Bronchus fibroblast of lung (primary cell): ENCODE data around the gene FAM47E. TPM values are rescaled to one million over a fixed set of nuclear protein-coding genes. Genes with fewer than 3 reads are reported as not detected.

ENCODE experiments used
- total RNA-seq: library from RNA; depleted of rRNA; stranded (reverse); fragments of >200 nt; gene quantifications from 2 replicates; pipeline ENCODE4 v1.2.3, GENCODE V29; 2015

The FAM47E gene, protein sequence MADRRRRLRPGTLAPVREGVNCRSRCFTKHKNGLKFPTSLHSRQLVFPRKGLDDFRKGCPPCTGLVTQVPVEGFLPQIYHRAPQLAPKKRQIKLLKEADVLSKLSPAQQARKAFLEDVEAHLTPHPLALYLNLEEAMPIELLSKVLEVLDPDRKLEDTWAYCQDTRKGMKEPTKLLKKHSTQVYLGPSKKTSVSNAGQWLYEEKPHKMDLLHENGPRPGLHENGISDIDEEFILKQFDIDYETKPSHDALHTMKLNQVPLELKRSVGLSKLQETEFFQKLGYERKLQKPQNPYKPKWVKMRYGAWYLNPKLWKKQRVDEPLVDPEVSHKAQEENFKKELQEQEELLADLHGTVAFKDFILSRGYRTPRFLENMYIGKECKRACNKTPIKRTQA
- total RNA-seq = 0.15 and 0.17 TPM in 2 replicates

DNA sequence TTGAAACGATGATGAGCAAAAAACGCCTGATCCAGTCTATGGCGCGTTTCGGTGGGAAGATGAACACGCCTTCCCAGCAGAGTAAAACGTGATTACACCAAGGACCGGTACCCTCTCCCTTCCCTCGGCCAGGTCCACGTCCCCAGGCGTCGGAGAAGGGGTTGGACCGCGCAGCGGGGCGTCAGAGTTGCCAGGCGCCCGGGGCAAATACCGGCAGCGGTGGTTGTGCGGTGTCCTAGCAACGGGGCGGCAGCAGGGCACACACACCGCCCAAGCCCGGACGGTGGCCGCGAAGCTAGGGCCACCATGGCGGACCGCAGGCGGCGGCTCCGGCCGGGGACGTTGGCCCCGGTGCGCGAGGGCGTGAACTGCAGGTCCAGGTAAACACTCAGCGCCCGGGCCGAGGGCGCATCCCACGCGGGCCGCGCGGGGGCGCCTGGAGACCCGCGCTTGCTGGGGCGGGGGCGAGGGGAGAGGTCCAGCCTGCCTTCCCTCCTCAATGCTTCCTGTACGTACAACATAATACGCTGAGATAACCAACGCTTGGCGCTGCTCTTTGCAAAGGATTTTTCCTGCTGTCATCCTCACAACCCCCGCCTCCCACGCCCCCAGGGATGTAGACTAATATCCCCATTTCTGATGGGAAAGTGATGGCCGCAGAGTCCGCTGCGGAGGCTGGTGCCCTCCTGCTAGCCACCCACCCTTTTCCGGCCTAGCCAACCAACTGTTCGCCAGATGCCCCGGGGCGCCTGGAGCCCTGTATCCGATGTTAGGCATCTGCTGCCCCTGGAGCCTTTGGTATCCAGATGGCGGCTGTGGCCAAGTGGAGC is at the start of gene FAM47E:
Gene FAM47E (plus strand): TSS at position 281 of the 830 bp plus-strand sequence. CDS start 26 bp downstream, at position 307.

DNA sequence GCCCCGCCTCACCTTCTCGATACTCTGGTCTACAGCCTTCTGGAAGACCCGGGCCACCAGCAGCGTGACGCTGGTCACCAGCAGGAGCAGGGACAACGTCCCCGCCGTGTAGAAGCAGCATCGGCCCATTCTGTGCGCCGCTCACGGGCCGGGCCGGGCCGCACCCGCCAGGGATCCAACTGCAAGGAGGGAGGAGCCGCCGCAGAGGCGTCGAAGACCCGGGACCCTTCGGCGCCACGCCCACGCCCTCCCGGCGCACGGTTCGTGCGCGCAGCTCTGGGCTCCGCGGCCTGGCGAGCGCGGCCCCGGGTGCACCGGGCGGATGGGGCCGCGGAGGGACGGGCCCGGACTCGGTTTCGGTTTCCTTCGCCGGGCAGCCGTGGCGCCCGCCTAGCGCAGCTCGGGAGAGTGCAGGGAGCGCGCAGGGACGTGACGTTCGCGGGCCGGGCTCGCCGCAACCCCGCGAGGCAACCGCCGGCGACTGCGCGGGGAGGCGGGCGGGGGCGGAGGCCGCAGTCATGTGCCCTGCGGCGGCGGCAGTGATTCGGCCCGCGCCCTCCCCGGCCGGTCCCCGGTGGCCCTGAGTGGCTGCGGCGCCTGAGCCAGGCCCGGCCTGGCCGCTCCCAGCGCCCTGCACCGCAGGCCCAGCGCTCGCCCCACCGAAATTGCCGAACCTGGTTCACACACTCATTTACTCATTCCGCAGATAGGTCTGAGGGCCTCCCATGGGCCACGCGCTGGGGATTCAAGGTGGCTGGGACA is 37.9 kb upstream of the FAM47E start, which contains the start of gene SCARB2:
Gene SCARB2 (minus strand): TSS at position 410 of the 762 bp plus-strand sequence. CDS start 281 bp downstream, at position 129.

DNA sequence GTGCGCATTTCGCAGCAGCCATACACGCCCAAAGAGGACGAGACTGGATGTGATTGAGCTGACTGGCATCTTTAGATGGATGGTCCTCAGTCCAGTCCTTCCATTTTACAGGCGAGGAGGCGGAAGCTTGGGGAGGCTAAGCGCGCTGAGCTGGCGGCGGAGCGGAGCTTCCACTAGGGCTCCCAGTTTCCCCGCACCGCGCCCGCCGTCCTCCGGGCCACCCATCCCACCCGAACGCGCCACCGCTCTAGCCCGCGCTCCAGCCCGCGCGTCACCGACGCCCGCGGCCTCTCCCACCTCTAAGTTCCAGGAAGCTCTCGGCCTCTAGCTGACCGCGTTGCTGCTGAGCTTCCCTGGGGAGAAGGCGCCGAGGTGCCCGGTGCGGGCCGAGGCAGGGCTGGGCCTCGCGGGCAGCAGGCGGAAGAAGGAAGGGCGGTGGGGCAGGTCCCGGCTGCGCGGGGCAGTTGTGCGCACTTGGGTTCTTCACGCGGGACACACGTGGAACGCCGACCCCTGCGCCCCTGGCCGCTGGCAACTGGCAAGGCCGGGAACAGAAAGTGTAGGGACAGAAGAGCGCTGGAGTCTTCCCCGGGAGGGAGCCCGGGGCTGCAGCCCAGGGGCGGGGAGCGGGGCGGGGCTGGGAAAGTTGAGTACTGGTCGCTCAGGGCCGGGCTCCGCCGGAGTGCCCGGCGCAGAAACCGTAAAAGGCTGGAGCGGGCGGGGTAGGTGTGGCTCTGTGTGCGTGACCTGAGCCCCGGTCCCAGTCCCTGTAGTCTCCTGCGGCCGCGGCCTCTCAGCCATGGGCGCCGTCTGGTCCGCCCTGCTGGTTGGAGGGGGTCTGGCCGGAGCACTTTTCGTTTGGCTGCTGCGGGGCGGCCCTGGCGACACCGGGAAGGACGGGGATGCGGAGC is 54.7 kb downstream of the FAM47E start, which contains the start of gene STBD1:
Gene STBD1 (plus strand): TSS at position 763 of the 911 bp plus-strand sequence. CDS start 37 bp downstream, at position 800.

Other genes starting within 250 kb of the FAM47E start
- not detected in 2 replicates for gene CXCL9, start 244.2 kb upstream of the FAM47E start, total RNA-seq
- gene CXCL10, start 228.2 kb upstream of the FAM47E start, total RNA-seq = not detected in 2 replicates
- not detected in 2 replicates for gene CXCL11, start 215.7 kb upstream of the FAM47E start, total RNA-seq
- gene ART3, start 177.0 kb upstream of the FAM47E start, total RNA-seq = under 0.01 TPM in 1 of 2 replicates, not detected in the other
- 42.5 and 49.1 TPM in 2 replicates for gene NUP54, start 103.3 kb upstream of the FAM47E start, total RNA-seq
- 70.0 and 76.0 TPM in 2 replicates for gene SCARB2, start 37.9 kb upstream of the FAM47E start, total RNA-seq
- 3.7 TPM in 2 replicates for gene STBD1, start 55.0 kb downstream of the FAM47E start, total RNA-seq
- under 0.01 TPM in 1 of 2 replicates, not detected in the other for gene CCDC158, start 169.4 kb downstream of the FAM47E start, total RNA-seq
- 12.0 and 12.6 TPM in 2 replicates for gene SHROOM3, start 183.5 kb downstream of the FAM47E start, total RNA-seq